Stimulated activated CD8-positive, alpha-beta memory T cell treated with anti-CD3 and anti-CD28 coated beads, Interleukin-15, amount 100 ng/mL, for 24 hours (primary cell): ENCODE results near the gene SENP8.

Experiments used
- DNase-seq: peaks from one replicate; pipeline ENCODE4 v3.0.0-alpha.2; 2020; ENCODE audit warnings: low read depth

SENP8 gene

GRCh38 chr15:72175186-72176044, 57.2 kb downstream of the SENP8 start:
- DNase-seq, result no peak

- no peak for DNase-seq
Measured at GRCh38 chr15:72176159-72176558, 58.0 kb downstream of the SENP8 start.

- DNase-seq, result no peak
Measured at GRCh38 chr15:72176743-72177142, 58.5 kb downstream of the SENP8 start.

- DNase-seq, result no peak
Measured at GRCh38 chr15:72178976-72179585, 60.9 kb downstream of the SENP8 start.

- no peak for DNase-seq
Measured at GRCh38 chr15:72179950-72180581, 61.9 kb downstream of the SENP8 start.

- no peak for DNase-seq
Measured at GRCh38 chr15:72180761-72181324, 62.6 kb downstream of the SENP8 start.

- DNase-seq, result no peak
Measured at GRCh38 chr15:72182244-72182643, 64.0 kb downstream of the SENP8 start.

- no peak for DNase-seq
Measured at GRCh38 chr15:72182673-72183072, 64.5 kb downstream of the SENP8 start.

GRCh38 chr15:72183781-72184164, 65.6 kb downstream of the SENP8 start:
- DNase-seq, result no peak

- no peak for DNase-seq
Measured at GRCh38 chr15:72184165-72184811, 66.1 kb downstream of the SENP8 start.

- DNase-seq, result no peak
Measured at GRCh38 chr15:72189250-72189902, 71.2 kb downstream of the SENP8 start.

GRCh38 chr15:72192416-72192815, 74.2 kb downstream of the SENP8 start:
- no peak for DNase-seq
